ENCODE data around the gene ZNF454.

The ZNF454 gene

DNA sequence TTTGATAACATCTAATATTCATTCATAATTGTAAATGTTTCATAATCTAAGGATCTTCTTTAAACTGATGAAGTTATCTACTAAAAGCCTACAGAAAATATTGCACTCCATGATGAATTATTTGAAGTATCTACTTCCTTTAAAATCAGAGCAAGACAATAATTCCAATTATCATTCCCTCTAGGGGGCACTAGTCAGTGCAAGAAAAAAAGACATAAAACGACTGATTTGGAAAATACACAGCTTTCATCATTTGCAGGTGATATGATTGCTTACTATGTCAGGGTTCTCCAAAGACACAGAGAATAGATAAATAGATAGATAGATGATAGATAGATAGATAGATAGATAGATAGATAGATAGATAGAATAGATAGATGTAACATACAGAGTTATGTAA lies 67.7 kb downstream of the ZNF454 start:
- FAIRE-seq (no peak), DNase-seq (ENCODE audit: insufficient read length, low spot score) (no peak)
- TF ChIP-seq POU2F2 (IDR thresholded peaks at IDR 0.05; ENCODE audit: low read depth, low read length) = no peak
- no peak for TF ChIP-seq SPI1 (IDR thresholded peaks at IDR 0.05; ENCODE audit: low read depth, low read length)
- TF ChIP-seq POLR2A (IDR thresholded peaks at IDR 0.05; ENCODE audit: low read depth, low read length) = no peak
- no peak for TF ChIP-seq TAF1 (IDR thresholded peaks at IDR 0.05; ENCODE audit: low read depth, low read length)
- no peak for TF ChIP-seq POLR2AphosphoS5 (IDR thresholded peaks at IDR 0.05; ENCODE audit: low read depth, low read length)
- TF ChIP-seq PAX5 (IDR thresholded peaks at IDR 0.05; ENCODE audit: insufficient read depth, low read length, severe bottlenecking) = no peak

All from GM12891 (cell line).